Measurements from ENCODE around the gene DGKG.
A peak's percentile ranks its signal among the peaks of the same experiment; 100 is the strongest.

The DGKG gene

DNA sequence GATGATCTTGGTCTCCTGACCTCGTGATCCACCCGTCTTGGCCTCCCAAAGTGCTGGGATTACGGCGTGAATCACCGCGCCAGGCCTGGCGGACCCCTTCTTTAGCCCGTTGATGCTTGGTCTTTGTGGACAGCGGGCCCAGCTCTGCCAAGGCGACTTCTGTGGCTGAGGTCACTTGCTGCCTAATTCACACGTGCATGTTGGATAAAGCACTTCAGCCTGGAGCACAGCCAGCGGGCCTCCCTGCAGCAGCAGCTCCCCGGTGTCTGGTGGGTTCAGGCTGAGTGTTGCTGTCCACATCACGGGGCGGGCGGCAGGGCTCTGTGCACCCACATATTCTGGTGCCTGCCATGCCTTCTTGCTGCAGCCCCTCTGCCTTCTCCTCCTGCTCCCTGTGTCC is 88.4 kb downstream of the DGKG start:
- no peak for DNase-seq (ENCODE audit: low spot score)

DNA sequence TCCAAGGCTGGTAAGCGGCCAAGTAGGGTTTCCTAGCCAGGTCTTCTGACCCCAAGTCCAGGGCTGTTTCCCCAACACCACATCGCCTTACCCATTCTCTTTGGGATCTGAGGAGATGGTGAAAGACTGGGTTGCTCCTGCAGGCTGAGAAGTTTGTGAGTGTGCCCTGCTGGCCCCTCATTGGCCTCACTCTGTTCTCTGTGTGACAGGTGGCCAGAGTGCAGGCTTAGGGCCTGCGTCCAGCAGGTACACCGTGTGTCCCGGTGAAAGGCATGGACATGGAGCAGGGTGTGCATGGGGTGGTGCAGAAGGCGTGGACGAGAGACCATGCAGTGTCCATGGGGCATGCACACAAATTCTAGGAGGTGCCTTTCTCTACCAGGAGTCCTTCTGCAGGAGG is 91.3 kb downstream of the DGKG start:
- no peak for DNase-seq (ENCODE audit: low spot score)

DNA sequence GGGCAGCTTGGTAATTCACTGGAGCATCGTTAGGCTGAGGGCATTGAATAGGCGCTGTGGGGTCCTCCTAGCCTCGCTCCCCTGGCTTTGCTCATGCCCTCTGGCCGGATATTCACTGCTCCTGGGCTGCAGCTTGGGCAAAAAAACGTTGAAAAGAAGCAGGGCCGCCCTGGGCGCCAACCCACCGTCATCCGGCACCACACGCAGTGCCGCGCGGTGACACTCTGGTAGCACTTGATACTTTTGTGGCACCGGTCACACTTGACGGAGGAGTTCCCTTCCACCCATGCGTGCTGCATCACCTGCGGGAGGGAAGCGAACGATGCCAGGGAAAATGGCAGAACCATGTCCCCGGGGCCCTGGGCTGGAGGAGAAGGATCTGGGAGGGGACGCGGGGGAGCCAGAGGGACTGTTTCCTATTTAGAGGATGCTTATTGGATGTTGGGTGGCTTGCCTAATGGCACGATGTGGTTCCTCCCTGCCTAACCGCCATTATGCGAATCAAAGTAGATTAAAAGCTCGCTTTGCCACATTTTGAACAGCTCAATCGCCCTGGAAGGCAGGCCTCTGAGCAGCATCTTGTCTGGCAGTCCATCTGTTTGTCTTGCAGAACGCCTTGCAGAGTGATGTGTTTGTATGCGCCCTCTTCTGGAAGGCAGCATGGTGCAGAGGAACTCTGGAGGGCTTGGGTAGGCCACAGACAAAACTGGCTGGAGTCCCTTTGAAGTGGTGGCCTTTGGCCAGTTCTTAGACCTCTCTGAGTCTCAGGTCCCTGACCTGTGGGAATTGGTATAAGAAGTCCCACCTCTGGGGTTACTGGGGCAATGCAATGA is 93.2 kb downstream of the DGKG start:
- DNase-seq (ENCODE audit: low spot score): no peak

DNA sequence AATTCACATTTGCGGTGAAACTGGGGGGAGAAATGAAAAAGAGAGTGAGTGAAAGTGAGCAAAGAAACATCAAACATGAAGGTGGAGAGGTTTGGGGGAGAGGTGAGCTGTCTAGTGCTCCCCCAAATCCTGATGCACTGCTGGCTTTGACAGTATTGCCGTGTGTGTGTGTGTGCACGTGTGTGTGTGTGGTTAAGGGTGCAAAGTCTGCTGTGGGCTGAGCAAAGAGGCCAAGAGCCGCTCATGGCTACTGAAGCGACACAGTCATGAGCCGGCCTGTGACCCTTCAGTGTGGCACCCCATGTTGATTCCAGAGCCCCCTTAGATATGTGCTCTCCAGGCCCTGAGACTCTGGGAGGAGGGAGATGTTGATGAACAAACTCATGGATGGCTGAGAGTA is 94.3 kb downstream of the DGKG start:
- no peak for DNase-seq (ENCODE audit: low spot score)

DNA sequence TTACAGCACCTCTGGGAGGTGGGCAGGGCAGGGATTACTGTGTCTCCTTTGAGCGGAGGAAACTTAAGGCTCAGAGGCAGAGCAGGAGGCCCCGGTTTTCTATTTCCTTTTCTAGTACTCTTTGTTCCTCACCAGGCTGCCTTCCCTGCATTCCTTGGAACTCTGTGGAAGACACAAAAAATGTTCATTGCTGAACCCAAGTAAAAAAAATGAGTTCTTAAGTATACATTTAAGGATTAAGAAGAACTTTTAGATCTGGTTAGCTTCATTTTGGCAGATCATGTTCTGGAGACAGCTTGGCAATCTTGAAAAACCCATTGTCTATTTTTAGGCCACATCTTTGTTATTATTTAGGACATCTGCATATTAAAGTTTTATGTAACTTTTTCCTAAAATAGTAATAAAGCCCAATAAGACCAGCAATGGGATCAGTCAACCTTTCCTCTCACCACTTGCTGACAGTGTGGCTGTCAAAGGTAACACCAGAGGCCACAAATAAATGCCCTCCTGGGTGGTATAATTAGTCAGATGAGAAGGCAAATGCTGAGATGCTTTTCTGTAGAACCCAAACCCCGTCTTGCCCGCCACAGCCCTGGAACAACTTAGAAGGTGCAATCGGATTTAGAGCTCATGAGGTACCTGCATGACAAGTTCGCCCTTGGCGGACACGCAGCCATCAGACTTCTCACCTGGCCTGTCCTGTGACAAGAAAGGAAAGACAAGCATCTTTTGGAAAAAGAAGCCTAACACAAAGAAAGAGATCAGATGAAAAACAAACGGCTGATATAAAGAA is 97.2 kb downstream of the DGKG start:
- no peak for DNase-seq (ENCODE audit: low spot score)

DNA sequence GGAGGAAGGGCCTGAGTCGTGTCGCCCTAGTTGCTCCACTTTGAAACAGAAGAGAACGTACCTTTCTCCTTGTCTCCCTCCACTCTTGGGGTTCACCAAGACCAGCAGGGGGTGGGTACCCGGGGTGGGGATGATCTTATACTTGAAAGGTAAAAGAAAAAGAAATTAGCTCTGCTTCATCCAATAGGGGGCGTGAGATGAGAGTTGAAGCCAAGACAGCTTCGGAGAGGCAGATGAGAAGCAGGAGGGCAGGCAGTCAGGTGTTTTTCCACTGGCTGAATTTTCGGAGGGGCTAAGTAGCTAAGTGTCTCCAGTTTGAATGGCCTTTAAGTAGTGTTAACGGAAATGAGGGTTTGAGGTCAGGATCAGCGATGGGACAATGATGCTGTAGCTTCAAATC is 100.4 kb downstream of the DGKG start:
- no peak for DNase-seq (ENCODE audit: low spot score)

DNA sequence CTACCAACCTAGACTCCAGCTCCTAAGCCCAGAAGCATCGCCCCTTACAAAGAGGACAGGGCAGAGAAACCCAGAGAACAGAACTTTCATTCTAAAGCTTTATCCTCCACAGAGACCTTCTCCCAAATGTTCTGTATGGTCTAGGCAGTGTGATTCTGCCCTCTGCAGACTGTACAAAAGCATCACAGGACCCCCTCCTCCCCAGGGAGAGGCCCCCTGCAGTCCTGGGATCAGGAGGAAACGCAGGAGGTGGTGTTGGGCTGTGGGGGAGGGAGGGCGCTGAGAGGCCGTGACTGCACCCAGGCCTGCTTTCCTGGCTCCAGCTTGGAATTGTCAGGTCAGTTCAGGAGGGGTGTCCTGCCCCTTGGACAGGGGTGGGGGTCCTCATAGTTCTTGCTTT is 101.3 kb downstream of the DGKG start:
- no peak for DNase-seq (ENCODE audit: low spot score)

DNA sequence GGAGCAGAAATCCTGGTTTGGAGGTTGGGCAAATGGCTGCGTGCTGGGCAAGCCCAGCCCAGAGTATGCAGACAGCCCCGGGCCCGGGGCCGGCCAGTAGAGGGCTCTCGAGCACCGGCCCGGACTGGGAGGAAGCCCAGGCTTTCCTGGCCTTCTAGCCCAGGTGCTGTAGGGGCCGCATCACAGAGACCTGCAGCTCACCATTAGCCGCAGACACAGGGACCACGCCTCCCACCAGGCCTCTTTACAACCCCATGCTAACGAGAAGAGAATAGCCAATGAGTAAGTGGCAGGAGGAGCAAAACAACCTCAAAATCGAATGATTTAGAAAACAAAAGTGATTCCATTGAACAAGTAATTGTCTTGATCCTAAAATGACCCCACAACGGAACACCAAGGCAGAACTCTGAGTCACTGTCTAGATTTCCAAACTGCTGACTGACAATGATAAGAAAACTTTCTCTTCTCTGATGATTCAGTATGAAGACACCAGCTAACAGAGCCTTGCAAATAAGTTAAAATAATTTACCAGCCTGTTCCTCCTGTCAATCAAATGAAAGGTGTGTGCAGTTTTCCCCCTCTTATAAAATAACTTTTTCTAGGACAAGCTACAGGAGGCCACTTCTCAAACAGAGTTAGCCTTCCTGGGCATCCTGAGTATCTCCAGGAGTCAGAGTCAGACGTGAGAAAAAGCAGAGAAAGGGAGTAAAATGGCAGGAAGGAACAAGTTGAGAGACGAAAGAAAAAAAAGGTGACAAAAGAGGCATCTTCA is 102.2 kb downstream of the DGKG start:
- DNase-seq (ENCODE audit: low spot score): peak; percentile 65

DNA sequence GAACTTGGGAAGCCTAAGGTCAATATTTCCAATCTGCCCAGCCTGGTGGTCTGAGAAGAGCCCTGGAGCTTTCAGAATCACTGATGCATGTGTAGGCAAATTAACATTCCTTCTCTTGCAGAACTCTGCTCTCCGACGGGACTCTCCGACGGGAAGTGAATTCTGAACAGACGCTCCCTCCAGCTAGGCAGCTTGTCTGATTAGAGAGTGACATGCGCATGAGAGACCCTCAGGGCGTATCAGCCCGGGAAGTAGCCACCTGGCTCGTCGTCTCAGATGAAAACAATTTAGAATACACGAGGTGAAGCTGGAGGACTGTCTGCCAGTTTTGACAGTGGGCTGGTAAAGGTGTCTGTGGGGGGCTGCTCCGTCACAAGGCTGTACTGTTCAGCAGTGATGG is 103.1 kb downstream of the DGKG start:
- DNase-seq (ENCODE audit: low spot score): no peak

DNA sequence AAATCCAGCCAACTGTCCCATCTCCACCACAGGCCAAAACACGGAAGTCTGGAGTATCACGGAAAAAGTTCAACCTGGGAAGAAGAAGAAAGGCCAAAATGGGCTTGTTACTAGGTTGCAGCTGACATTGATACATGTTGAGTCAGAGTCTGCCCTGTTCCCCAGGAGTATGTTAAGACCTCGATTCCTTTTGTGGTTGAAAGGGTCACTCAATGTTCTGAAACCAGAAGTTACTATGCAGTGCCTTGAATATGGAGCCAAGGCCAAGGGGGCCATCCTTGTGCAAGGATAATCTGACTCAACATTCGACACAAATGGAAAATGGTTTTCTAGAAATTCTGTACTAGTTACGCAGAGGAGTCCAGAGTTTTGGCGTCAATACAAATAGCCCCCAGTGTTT is 104.2 kb downstream of the DGKG start:
- no peak for DNase-seq (ENCODE audit: low spot score)

DNA sequence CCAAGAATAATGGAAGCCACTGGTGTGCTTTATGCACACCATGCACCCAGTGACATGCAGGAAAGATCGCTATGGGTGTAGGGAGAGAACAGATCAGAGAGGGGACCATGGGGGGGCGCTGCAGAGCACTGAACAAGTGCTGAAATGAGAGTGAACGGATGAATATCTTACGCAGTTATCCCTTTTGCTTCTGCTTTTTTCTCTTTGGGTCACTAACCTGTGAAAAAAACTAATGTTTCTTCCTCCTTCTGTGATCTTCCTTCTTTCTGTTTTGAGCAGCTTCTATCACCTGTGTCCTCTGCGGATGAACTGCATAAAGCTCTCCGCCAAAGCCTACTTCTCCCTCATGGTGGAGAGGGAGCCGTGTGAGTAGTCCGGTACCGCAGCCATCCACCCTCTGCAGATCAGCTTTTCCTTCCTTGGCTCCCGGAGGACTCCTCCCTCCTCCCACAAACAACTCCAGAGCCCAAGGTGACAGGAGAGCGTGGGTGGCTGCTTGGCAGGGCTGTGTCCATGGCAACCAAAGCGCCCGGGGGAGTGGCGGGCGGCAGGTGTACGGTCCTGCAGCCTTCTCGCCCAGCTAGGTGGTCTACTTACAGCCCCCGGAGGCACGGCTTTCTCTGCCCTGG is 106.2 kb downstream of the DGKG start:
- no peak for DNase-seq (ENCODE audit: low spot score)

DNA sequence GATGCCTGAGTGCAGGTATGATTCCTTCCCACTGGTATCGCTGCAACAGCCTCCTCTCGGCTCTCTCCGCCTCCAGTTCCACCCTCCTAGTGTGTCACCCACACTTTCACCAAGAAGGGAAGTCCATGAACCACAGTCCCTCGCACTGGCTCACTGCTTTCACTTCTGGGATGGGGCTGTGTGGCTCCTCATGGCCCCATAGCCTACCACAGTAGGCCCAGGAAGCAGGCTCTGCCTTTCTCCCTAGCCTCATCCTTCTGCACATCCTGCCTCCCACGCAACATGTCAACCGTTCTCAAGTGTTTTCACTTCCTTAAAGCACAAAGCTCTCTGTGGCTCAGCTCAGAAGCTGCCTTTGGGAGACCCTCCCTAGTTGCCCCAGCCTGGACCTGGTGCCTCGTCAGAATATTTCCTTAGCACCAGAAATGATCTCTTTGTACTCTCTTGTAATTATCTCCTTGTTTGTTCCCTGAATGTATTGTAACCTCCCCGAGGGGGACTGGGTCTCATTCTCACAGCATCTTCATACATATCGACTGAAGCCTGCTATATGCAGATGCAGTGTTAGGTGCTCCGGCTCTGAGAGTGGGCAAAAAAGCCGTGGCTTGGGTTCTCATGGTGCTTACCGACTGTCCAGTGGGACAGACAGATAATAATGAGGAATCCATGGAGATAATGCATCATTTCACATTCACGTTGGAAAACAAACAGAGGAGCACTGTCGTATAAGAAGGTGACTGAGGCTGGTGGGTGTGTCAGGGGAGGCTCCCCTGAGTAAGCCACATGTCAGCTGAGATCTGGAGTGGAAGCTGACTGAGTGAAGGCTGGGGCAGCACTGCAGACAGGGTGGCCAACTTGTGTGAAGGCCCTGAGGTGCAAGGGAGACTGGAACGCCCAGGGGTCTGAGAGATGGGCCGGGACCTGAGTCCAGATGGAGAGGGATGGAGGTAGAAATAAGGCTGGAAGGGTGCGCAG is 107.1 kb downstream of the DGKG start:
- DNase-seq (ENCODE audit: low spot score): no peak

DNA sequence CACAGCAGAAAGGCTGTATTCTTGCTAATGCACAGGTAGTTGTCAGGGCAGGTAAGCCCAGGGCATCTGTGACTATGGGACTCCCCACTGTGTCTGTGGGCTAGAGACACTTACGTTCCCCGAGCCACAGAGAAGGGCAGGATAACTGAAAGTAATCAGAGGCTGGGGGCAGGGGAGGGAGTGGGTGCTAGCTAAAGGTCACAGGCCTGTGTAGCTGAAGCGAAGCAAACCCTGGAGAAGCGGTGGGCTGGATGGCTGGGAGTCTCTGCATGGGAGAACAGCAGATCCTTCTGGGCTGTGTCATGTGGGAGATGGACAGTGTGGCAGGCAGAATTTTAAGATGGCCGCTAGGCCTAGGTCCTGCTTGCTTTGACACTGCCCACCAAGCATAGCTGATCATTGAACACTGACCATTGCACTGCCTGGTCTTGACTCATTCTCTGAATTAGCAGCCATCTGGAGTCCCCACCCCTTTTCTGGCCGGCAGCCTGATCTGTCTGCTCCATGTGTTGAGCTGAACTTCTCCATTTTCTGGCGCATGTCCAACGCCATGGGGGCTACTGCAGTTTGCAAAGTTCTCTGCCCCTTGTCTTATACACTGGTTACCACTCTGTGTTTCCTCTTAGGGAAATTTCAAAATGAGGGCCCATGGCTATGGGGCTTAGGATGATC is 110.0 kb downstream of the DGKG start:
- no peak for DNase-seq (ENCODE audit: low spot score)

DNA sequence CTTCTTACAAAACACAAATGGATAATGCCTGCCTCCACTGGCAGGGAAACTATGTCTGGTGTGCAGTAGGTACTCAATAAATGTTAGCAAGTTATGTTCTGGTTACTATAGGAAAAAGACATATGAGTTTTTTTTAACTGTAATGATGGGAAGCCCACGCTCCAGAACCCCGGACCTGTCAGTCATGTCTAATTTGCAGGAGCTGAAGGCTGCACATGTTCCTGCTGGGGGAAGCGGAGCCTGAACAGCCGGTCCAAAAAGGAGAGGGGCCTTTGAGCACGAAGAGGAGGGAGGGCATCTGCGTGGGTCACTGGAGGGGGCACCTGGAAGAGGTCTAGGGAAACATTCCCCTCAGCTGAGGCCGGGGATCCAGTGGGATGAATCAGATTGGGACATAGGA is 113.2 kb downstream of the DGKG start:
- no peak for DNase-seq (ENCODE audit: low spot score)

DNA sequence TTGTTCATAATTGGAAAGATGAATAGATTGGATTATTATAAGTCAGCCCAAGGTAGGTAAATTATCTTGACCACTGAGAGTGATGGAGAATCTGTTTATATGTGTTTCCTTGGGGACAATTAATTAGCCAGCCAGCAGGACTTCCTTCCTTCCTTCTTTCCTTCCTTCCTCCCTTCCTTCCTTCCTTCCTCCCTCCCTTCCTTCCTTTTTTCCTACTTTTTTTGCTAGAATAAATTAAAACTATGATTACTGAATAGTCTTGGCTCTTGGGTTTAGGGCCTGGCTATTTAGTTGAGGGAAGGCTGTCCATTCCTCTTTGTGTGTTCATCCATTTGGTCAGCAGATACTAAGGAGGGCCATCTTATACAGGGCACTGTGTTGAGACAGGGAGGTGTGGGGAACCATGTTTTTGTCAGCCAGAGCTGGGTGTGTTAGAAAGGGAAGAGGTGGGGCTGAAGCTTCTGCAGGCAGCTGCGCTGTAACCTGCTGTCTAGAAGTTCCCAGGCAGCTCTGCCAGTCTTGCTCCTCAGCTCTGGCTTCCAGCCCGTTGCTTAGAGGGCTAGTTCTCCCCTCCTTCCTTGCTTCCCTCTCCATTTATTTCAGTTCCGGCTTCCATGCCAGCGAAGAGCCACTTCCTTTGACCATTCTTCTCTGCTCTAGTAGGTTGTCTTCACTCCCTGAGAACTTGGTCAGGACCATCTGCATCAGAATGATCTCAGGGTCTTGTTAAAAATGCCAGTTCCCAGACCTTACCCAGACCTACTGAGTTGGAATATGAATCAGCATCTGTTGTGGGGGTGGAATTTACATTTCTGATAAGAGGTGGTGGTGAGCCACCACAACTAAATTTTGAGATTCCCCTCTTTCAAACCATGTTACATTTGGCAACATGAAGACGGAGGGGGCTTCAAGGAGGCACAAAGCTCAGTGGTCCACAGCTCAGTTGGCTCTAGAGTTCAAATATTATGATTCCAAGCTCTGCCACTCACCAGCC is 113.9 kb downstream of the DGKG start:
- DNase-seq (ENCODE audit: low spot score): no peak

DNA sequence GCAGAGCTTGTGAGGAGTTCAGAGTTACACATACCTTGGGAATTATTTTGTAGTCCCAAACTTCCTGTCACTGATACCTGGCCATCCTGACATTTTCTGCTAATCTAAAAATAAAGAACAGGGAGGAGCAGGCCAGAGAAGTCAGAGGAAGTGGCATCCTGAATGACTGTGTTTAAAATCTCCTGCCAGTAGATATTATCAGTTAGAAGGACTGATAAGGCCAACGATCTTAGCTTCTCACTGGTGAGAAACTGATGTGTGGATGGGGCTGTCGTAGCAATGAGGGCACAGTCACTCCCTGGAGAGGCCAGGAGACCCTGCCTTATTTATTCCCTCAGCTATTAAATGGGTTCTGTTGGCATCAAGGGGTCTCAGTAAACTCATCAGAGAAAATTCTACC is 115.1 kb downstream of the DGKG start:
- no peak for DNase-seq (ENCODE audit: low spot score)

DNA sequence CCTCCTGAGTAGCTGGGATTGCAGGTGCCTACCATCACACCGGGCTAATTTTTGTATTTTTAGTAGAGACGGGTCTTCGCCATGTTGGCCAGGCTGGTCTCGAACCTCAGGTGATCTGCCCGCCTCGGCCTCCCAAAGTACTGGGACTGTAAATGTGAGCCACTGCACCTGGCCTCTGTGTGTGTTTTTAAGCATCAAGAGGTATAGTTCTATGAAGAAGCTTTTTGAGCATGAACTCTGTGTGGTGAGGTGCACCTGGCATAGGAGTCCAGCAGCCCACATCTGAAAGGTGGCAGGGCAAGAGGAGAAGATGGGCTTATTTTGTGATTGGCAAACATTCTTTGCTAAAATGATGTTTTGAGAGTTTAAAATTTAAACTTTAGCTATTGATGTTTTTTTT is 118.0 kb downstream of the DGKG start:
- no peak for DNase-seq (ENCODE audit: low spot score)

DNA sequence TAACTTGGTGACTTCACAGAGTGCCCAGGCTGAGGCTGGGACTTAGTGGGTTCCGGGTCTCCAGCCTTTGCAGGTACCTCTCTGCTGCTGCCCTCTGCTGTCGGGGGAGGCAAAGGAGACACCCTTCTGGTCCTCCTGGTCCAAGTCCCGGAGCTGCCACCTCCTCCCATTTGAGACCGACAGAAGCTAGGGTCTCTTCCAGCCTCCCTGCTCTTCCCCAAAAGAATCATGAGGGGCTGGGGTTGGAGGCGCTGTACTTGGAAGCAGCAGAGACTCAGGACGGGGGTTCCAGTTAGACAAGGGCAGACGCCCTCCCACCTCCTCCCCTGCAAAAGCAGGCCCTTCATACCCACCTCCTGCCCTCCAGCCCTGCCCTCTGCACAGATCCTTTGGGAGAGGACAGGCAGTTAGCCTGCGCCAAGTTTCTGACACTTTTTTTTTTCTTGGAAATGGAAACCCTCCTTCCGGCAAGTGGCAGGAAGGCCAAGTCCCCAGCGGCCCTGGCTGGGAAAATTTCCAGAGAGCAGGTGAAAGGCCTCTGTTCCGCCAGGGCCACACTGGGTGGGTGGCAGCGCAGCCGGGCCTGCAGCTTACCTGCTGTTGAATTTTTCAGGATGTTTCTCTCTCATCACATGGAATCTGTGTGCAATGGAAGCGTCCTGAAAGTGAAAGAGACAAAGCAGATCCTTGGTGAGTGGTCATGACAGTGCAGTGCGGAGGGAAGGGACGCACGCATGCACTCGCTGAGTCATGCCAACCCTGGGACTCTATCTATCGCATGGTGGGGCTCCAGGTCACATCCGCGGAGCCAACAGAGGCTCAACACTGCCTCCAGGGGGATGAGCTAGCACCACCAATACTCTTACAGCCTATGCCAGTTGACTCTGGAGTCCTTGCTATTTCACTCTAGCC is 119.9 kb downstream of the DGKG start:
- peak; percentile 28 for DNase-seq (ENCODE audit: low spot score)
